GM19467 (cell line): ENCODE results near the gene CCDC141.
"Not testable (repeated sequence)": the region's sequence is repeated elsewhere in the genome, so short reads cannot be mapped to it uniquely, and the experiment has no call there.

Experiments
- ATAC-seq: cut with Tn5 transposase; IDR thresholded peaks from one replicate; pipeline ENCODE4 v1.9.1; 2021; ENCODE audit warnings: mild to moderate bottlenecking, moderate library complexity; ENCODE audit not compliant: unreplicated experiment

The CCDC141 gene, protein sequence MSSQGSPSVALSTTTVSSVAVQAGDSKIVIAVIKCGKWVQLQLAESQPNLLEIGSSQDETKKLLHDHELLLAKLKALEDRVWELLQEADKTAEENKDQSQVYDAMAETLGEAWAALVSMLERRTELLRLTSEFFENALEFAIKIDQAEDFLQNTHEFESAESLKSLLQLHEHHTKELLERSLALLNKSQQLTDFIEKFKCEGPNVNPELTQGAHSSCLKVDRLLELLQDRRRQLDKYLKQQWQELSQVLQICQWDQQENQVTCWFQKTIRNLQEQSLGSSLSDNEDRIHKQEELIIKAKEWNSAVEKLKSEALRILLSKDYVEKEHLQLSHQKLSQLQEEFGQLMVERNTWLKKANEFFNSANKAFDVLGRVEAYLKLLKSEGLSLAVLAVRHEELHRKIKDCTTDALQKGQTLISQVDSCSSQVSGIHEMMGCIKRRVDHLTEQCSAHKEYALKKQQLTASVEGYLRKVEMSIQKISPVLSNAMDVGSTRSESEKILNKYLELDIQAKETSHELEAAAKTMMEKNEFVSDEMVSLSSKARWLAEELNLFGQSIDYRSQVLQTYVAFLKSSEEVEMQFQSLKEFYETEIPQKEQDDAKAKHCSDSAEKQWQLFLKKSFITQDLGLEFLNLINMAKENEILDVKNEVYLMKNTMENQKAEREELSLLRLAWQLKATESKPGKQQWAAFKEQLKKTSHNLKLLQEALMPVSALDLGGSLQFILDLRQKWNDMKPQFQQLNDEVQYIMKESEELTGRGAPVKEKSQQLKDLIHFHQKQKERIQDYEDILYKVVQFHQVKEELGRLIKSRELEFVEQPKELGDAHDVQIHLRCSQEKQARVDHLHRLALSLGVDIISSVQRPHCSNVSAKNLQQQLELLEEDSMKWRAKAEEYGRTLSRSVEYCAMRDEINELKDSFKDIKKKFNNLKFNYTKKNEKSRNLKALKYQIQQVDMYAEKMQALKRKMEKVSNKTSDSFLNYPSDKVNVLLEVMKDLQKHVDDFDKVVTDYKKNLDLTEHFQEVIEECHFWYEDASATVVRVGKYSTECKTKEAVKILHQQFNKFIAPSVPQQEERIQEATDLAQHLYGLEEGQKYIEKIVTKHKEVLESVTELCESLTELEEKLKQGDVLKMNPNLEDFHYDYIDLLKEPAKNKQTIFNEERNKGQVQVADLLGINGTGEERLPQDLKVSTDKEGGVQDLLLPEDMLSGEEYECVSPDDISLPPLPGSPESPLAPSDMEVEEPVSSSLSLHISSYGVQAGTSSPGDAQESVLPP (N-terminal part only)

DNA sequence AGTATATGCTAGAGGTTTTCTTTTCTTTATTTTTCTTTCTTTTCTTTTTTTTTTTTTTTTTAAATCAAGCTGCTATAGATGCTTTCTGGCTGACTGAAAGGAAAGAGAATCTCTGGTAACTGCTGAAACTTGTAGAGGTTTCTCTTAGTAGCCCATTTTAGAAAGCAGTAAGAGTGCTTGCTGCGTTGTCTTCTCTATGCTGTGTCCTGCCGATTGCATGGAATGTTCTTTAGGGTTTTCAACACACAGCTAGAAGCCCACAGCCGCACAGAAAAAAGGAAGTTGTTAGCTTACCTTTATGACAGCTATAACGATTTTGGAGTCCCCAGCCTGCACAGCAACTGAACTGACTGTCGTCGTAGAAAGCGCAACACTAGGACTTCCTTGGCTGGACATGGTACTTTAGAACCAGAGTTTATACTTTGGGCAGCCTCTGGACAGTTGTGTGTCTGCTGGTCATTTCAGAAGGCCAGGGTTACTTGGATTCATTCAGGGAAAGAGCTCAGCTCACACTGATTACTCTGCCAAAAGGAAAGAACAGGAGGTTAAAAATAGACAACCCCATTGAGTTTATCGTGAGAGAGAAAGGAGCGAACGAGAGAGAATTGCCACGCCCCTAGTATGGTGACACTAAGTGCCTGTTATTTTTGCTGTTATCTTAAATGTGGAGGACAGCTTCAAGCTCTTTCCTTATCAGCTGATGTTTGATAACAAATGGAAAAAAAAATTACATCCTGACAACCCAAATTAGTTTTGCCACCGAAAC, at the start of gene CCDC141:
TSS of gene CCDC141 (minus strand) at position 592 of the 766 bp plus-strand sequence. CDS start at position 396, 196 bp downstream.
- ATAC-seq = peak; percentile 67

DNA sequence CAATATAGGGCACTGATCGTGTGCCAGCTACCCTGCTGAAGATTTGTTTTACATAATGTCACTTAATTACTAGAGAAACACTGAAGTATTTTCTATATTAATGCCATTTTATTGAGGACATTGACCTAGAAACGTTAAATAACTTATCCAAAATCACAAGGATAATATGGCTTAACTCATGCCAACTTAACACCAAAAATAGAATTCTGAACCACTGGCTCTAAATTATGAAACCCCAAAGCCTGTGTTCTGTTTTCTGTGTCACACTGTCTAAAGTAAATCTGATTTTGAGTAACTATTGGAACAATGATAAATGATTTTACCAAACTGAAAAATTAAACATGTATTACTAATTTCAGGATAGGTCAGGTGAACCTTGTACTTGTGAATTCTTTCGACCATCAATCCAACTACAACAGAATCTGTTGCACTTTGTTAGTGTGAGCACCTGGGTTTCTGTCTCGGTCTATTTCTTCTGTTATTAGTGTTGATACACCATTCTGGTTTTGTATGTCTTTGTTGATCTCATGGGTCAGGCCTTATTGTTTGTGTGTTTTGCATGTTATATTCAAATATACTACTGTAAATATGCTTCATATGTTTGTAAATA, 48.2 kb upstream of the CCDC141 start:
- no peak for ATAC-seq

DNA sequence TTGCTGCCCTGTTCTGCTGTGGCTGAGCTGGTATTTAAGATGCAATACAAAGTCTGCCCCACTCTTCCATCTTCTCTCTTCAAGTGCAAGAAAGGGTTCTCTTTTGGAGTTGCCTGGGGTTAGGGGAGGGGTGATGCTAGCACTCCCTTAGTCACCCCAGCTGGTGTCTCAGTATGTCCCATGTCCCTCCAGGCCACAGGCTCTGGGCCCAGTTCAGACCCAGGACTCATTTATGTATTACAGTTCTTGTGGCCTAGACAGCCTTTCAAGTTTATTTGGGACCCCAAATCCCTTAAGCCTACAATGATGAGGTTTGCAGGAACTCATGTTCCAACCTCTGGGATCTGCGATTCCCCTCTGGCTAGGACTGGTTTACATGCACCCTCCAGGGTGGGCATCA, 47.2 kb upstream of the CCDC141 start:
- ATAC-seq = no peak

DNA sequence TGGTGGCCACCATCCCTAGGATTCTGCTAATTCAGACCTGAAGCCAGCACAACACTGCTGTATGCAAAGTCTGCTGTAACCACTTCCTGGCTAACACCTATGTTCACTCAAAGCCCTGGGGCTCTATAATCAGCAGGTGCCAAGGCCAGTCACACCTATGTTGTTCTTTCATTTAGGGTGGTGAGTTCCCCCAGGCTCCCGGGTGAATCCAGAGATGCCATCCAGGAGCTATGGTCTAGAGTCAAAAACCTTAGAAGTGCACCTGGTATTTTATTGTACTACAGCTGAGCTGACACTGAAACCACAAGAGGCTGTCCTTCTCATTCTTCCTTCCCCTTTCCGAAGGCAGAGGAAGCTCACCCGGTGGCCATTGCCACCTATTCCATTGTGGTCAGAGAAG, 46.2 kb upstream of the CCDC141 start:
- peak; percentile 100 for ATAC-seq

DNA sequence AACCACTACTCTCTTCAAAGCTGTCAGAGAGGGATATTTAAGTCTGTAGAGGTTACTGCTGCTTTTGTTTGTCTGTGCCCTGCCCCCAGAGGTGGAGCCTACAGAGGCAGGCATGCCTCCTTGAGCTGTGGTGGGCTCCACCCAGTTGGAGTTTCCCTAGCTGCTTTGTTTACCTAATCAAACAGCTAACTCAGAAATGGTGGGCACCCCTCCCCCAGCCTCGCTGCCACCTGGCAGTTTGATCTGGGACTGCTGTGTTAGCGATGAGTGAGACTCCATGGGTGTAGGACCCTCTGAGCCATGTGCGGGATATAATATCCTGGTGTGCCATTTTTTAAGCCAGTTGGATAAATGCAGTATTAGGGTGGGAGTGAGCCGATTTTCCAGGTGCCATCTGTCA, 43.0 kb upstream of the CCDC141 start:
- ATAC-seq = not testable (repeated sequence)

DNA sequence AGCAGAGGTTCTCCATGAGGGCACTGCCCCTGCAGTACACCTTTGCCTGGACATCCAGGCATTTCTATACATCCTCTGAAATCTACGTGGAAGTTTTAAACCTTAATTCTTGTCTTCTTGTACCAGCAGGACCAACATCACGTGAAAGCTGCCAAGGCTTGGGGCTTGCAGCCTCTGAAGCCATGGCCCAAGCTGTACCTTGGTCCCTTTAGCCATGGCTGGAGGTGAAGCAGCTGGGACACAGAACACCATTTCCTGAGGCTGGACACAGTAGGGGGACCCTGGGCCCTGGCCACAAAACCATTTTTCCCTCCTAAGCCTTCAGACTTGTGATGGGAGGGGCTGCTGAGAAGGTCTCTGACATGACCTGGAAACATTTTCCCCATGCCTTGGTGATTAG, 32.8 kb upstream of the CCDC141 start:
- ATAC-seq = no peak

DNA sequence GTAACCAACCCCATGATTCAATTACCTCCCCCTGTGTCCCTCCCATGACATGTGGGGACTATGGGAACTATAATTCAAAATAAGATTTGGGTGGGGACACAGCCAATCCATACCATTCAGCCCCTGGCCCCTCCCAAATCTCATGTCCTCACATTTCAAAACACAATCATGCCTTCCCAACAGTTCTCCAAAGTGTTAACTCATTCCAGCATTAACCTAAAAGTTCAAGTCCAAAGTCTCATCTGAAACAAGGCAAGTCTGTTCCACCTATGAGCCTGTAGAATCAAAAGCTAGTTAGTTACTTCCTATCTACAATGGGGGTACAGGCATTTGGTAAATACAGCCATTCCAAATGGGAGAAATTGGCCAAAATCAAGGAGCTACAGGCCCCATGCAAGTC, 32.0 kb upstream of the CCDC141 start:
- no peak for ATAC-seq

DNA sequence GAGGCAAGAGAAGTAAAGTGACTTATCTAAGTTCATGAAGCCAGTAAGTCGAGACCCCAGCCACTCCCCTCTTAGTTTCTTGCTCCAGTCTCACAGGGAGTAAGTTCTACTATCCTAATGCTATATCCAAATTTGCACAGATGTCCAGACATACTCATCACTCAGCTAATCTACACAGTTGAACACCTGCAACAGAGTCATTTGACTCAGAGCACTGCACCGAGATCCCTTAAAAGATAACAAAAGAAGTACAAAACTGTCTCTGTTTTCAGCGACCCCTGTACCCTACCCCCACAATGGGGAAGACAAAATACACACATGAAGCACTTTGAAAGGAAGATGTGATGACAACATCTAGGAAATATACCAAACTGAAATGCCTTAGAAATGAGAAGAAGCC, 22.6 kb upstream of the CCDC141 start:
- no peak for ATAC-seq

DNA sequence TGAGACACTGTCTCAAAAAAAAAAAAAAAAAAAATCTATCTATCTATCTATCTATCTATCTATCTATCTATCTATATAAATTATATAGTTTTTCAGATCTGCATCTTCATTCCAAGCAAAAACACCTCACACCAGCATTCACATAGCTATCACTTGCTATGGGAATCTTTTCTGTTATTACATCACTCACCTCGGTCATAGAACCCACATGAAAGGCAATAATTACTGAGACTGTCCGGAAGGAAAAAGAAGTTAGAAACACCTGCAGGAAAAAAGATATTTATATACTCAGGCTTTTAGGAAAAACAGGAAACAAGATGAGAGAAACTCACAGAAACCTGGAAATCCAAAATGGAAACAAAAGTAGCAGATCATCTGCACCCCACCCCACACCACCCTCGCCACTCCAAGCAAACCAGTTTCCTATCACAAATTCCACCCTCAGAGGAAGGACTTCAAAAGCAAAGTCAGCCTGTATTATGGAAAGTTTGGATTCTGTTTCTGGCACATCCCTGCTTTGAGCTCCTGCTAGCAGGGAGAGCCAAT, 21.9 kb upstream of the CCDC141 start:
- no peak for ATAC-seq

DNA sequence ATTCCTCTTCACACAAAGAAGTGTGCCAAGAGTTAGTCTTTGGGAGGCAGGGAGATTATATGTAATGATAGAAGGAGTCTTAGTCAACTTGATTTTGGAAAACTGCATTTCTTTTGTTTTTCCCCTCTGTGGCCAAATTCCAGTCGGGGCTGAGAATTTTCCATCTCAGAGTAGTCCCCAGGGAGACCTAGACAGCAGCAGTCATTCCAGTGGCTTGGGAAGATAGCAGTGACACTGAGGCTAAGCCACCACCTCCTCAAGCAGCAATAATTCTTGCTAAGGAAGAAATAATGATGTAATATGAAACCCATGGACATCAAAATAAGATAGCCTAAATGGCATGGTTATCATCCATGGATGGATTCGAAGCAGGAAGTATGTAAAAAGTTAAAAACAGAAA, 21.0 kb upstream of the CCDC141 start:
- ATAC-seq = no peak

DNA sequence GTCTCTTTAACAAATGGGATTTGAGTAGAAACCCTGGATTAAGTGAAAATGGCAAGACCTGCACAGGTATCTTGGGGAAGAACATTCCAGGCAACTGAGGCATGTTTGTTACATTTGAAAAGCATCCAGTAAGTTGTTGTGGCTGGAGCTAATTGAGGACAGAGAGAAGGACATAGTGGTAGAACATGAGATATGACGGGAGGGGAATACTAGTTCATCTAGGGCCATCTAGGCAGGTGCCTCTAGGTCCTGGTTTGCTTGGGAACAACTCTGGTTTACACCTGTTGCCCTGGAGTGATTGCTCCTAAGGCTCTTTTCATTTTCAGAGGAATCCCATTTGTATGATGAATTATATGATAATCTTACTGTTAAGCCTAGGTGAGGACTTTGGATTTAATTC, 19.7 kb upstream of the CCDC141 start:
- ATAC-seq = no peak

DNA sequence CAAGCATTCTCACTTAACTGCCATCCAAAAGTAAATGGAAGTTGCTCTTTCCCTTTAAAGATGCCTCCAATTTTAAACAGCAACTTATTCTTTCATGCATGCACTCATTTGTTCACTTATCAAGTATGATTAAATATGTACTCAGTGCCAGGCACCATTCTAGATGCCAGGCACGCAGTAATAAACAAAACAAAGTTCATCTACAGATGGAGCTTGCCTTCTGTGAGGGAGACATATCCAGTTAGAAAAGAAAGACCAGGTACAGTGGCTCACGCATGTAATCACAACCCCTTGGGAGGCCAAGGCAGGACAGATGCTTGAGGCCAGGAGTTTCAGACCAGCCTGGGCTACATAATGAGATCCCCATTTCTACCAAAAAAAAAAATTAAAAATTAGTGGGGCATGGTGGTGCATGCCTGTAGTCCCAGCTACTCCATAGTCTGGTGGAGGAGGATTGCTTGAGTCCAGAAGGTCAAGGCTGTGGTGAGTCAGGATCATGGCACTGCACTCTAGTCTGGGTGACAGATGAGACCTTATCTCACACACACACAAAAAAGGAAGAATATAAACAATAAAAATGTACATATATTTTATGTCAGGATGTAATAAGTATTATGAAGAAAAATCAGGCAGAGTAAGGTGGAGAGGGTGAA, 19.2 kb upstream of the CCDC141 start:
- ATAC-seq = no peak

DNA sequence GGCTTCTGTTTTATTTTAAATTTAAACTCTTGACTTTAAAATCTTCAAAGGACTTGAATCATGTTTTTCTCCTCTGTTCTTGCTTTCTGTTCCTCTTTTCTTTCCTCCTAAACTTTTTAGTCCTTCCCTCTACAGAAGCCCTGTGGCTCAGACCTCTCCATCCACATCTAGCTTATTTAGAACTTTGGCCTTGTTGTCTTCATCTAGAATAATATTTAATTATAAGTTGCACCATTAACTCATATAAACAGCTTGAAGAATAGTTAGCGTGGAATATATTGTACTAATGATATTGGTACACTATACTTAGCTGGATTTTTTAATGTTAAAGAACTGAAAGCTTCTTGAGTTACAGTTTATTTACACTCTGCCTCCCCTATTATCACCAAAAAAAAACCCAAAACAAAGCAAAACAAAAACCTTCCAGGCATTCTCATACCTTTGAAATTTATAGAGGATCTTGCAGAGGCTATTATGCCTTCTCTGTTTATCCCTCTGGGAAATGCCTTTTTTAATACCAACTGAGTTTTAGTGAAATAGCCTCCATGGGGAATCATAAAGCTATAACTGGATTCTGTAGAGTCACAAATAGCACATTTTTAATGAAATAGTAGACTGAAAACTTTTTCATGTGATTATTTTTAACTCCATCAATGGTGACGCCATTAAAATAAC, 9.2 kb upstream of the CCDC141 start:
- ATAC-seq = no peak

DNA sequence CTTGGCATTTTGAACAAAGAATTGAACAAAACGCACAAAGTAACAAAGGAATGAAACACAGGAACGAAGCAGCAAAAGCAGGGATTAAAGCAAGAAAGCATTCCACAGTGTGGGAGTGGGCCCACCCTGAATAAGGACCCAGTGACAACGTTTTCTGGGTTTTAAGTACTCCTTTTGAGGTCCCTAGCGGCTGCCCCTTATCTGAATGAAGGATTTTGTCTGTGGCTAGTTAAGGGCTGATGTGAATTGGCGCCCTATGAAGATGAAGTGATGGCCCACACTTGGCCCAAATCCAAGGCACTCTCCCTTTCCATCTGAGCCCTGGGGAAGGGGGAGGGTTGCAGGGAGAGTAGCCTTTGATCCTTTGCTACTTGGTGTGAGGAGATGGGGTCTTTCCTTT, 7.8 kb upstream of the CCDC141 start:
- no peak for ATAC-seq

DNA sequence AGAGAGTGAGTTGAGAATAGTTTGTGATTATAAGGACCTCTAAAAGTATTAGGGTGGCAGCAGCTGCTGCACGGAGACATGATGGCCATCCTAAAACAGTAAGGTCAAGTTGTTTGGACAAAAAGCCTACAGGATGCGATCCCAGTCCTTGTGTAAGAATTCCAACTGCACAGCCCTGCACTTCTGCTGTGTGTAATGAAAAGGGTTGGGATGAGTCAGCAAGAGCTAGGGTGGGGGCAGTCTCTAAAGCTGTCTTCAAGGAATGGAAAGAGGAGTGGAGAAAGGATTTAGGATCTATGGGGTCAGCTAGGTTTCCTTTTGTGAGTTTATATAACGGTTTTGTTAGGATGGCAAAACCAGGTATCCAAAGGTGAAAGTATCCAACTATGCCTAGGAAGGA, 3.6 kb upstream of the CCDC141 start:
- not testable (repeated sequence) for ATAC-seq

DNA sequence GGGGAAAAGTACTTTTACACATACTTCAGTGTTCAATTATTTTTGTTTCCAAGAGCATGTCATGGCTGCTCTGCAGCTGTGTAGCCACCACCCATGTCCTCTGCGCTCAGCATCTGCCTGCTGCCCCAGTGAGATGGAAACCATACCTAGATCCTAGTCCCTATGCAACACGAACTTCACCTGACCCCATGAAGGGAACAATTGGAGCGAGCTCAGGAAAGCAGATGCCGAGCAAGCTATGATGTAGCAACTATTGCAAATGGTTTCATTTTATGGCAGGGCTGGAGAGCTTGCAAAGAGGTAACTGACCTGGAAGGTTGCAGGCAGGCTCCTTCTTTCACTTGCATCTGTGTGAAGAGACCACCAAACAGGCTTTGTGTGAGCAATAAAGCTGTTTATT, 1.3 kb upstream of the CCDC141 start:
- no peak for ATAC-seq

DNA sequence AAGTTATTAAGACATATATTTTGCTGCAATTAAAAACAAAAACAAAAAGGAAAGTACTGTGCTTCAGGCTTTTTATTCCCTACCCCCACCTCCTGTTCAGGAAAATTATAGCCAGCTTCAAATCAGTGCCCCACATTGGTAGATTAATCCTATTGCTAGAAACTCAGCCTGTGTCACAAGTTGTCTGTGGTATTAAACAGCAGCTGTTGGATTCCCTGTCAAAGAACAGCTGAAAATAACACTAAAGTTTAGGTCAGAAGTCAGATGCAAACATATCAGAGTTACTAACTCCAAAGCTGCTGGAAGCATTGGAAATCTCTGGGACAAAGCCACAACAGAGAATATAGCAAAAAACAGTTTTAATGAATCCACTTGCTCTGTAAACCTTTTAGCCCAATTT, 818 bp upstream of the CCDC141 start:
- ATAC-seq = no peak

DNA sequence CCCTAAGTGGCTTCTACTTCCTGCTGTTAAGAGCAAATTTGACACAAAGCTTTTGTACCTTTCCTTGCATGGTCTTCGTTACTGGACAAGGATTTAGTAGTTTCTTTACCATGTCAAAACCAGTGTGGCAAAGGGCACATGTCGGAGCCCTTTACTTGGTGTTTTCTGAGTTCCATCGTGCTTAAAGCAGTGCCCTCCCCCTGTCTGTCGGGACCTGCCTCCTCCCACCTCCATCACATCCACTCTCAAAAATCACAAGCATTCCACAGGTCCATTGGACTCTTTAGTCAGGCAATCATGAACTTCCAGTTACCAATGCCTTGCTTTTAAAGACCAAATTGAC, 763 bp downstream of the CCDC141 start:
- peak; percentile 32 for ATAC-seq

DNA sequence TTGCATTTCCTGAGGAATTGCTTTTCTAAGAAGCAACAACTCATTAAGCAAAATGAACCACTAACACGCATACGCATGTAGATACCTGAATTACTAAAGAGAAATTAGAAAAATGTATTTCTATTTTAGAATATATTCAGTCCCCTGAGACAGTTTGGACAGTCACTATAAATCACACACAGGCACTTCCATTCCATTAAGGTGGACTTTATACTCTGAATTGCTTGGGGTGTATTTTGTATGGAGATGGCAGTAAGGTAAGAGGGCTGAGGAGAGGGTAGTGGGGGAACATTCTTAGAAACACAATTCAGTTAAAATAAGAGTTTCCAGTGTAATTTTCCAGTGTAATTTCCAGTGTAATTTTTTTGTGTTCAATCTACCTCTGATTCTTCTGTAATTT, 1.8 kb downstream of the CCDC141 start:
- ATAC-seq = no peak
